AG04450 (cell line): ENCODE results near the gene UCN2. TPM values are rescaled to one million over a fixed set of nuclear protein-coding genes. Genes with fewer than 3 reads are reported as not detected.

ENCODE experiments used
- CTCF ChIA-PET: fragments of 300-600, 350-600 bp; formaldehyde crosslinking; extraction: SDS; loops from one replicate; lab custom pipeline; 2022; ENCODE audit warnings: antibody characterized with exemption, inconsistent platforms; lab: Charles Lee
- POLR2A ChIA-PET: fragments of 350-600 bp; formaldehyde crosslinking; extraction: SDS; loops from one replicate; lab custom pipeline; 2021; ENCODE audit warnings: antibody characterized with exemption, inconsistent platforms; lab: Yijun Ruan, JAX
- DNase-seq: peaks from one replicate; pipeline ENCODE4 v3.0.0-alpha.2; 2011; ENCODE audit warnings: low read depth, low spot score
- H3K27ac ChIP-seq: one replicate; pipeline ENCODE4 v1.5.1; 2012; ENCODE audit warnings: low read depth, low read length, control low read depth
- H3K27me3 ChIP-seq: one replicate; pipeline ENCODE4 v1.6.0; 2012; ENCODE audit warnings: low read length; ENCODE audit not compliant: control insufficient read depth, insufficient read depth
- H3K4me3 ChIP-seq: 2 replicates; pipeline ENCODE4 v1.5.1; 2011; ENCODE audit warnings: mild to moderate bottlenecking, low read depth, low read length, control low read depth
- H3K9me3 ChIP-seq: 2 replicates; pipeline ENCODE4 v1.5.1; 2012; ENCODE audit warnings: low read length; ENCODE audit not compliant: control insufficient read depth, insufficient read depth
- polyA plus RNA-seq: library from polyadenylated mRNA; depleted of rRNA; stranded (reverse); fragments of >200 nt; gene quantifications from 2 replicates; pipeline ENCODE4 v1.2.3, GENCODE V29; 2011
- TF ChIP-seq, protein P1 (sequence below): IDR thresholded peaks from 2 replicates; pipeline ENCODE4 v1.5.1; 2011; ENCODE audit warnings: low read depth, low read length, control low read depth, inconsistent platforms

Gene UCN2
- polyA plus RNA-seq, 1 experiment = 1.2 TPM

DNA sequence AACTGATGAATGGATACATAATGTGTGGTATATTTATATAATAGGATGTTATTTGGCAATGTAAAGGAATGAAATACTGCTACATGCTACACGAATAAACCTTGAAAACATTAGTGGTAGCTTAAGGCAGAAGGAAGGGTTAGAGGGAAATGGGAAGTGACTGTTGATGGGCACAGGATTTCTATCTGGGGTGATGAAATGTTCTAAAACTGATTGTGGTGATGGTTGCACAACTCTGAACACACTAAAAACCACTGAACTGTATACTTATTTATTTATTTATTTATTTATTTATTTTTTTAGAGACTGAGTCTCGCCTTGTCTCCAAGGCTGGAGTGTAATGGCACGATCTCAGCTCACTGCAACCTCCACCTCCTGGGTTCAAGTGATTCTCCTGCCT lies 34.8 kb downstream of the UCN2 start:
- DNase-seq = no peak
- H3K9me3 ChIP-seq = no peaks in the 10 kb centered on the region
- TF ChIP-seq, protein P1, sequence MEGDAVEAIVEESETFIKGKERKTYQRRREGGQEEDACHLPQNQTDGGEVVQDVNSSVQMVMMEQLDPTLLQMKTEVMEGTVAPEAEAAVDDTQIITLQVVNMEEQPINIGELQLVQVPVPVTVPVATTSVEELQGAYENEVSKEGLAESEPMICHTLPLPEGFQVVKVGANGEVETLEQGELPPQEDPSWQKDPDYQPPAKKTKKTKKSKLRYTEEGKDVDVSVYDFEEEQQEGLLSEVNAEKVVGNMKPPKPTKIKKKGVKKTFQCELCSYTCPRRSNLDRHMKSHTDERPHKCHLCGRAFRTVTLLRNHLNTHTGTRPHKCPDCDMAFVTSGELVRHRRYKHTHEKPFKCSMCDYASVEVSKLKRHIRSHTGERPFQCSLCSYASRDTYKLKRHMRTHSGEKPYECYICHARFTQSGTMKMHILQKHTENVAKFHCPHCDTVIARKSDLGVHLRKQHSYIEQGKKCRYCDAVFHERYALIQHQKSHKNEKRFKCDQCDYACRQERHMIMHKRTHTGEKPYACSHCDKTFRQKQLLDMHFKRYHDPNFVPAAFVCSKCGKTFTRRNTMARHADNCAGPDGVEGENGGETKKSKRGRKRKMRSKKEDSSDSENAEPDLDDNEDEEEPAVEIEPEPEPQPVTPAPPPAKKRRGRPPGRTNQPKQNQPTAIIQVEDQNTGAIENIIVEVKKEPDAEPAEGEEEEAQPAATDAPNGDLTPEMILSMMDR = no peak
- POLR2A ChIA-PET = no interaction called here
- H3K4me3 ChIP-seq = no peak overlapping the region
- H3K27me3 ChIP-seq = no peaks in the 10 kb centered on the region
- no peak overlapping the region for H3K27ac ChIP-seq
- CTCF ChIA-PET = interaction anchor here (0.9 to 2.8 kb wide), 3 partner anchors 12 to 93 kb away, joined by 3 to 13 read pairs (median 4); no protein-coding TSS in a partner anchor

- H3K9me3 ChIP-seq = no peaks in the 10 kb centered on the region
- DNase-seq = no peak
- no peak overlapping the region for H3K27ac ChIP-seq
- H3K27me3 ChIP-seq = no peaks in the 10 kb centered on the region
- POLR2A ChIA-PET = no interaction called here
- no peak overlapping the region for H3K4me3 ChIP-seq
- TF ChIP-seq, protein P1 = no peak
- CTCF ChIA-PET = interaction anchor here (2.8 kb wide), 1 partner anchor 92 kb away, joined by 13 read pairs; no protein-coding TSS in a partner anchor
Measured at GRCh38 chr3:48528048-48528447, 35.5 kb downstream of the UCN2 start.

DNA sequence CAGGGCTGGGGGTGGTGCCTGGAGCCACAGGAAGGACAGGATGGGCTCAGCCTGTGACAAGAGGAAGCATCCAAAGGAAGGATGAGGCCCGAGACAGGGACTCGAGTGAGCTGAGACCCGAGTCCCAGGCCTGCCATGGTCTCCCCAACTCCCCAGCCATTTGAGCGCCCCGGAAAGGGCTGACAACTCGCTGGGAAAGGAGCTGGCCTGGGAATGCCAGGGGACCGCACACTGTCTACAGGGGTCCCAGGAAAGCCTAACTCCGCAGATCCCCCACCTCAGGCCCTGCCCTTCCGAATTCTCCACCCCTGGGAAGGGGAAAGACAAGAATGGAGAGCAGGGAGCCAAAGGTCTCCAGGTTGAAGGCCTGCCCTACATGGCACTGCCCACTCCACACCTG lies 38.6 kb downstream of the UCN2 start:
- Histone ChIP-seq H3K27ac (no peak overlapping the region), H3K27me3 (no peaks in the 10 kb centered on the region), H3K9me3 (no peaks in the 10 kb centered on the region), H3K4me3 (no peak overlapping the region)
- POLR2A ChIA-PET = no interaction called here
- TF ChIP-seq, protein P1 = no peak
- no peak for DNase-seq
- CTCF ChIA-PET = no interaction called here

DNA sequence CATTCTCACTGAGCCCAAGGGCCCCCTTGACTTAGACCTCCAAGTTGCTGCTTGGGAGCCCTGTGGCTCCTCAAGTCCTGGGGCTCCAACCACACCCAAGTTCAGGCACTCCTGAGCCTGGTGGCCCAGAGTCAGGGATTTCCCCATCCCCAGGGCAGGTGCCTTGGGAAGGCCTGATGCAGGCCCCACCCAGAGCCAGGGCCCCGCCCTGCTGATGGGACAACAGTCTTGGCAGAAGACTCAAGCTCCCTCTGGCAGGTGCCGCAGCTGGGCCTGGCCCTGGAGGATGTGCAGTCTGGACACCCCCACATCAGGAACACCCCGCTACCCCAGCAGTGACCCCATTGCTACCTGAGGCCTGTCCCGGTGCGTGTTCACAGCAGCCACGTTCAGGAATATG lies 41.9 kb downstream of the UCN2 start:
- no peaks in the 10 kb centered on the region for H3K9me3 ChIP-seq
- no peak overlapping the region for H3K4me3 ChIP-seq
- TF ChIP-seq, protein P1 = no peak
- CTCF ChIA-PET = no interaction called here
- DNase-seq = no peak
- POLR2A ChIA-PET = no interaction called here
- H3K27me3 ChIP-seq = no peaks in the 10 kb centered on the region
- H3K27ac ChIP-seq = no peak overlapping the region

DNA sequence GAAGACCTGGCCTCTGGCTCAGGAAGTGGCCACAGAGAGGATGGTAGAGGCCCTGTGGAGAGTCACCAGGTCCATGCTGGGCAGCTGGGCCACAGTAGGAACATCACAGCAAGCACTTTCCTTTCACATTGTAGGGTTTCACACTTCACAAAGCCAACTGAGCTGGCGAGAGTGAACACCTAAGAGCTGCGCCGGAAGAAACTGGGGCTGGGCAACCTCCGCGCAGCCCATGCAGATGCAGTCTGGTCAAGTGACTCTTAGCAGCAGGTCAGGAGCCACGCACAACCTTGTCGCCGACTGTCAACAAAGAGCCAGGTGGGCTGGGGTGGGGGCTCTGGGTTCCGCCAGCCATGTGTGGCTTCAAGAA lies 44.3 kb downstream of the UCN2 start:
- POLR2A ChIA-PET = no interaction called here
- DNase-seq = no peak

More for the DNA sequence above, 44.3 kb downstream of the UCN2 start:
- CTCF ChIA-PET = no interaction called here
- Histone ChIP-seq H3K27ac (no peak overlapping the region), H3K4me3 (no peak overlapping the region), H3K27me3 (no peaks in the 10 kb centered on the region), H3K9me3 (no peaks in the 10 kb centered on the region)
- TF ChIP-seq, protein P1 = no peak
